HCT116 (cell line): ENCODE measurements around the gene DAPK2. TPM values are rescaled to one million over a fixed set of nuclear protein-coding genes. Genes with fewer than 3 reads are reported as not detected.

Source experiments
- ATAC-seq: fragments of 200-7000 bp; cut with Tn5 transposase; 2 replicates; pipeline ENCODE4 v1.9.1; 2020; ENCODE audit warnings: mild to moderate bottlenecking, moderate library complexity
- BruUV-seq: library from RNA; stranded (reverse); fragments of 400-500 nt; replicated peaks from 2 replicates; lab custom pipeline; 2021; lab: Mats Ljungman, UMichigan
- CTCF ChIA-PET: fragments of 300-600 bp; sonication (Branson Sonifier 250); formaldehyde crosslinking; loops from one replicate; lab custom pipeline; 2021; ENCODE audit warnings: antibody characterized with exemption; lab: Charles Lee
- POLR2A ChIA-PET: fragments of 300-600, 350-600 bp; sonication (Branson Sonifier 250); formaldehyde crosslinking; loops from one replicate; lab custom pipeline; 2021; ENCODE audit warnings: antibody characterized with exemption; lab: Charles Lee
- RAD21 ChIA-PET, 2 experiments: fragments of 300-600 bp; sonication (Branson Sonifier 250); formaldehyde crosslinking; loops; one replicate each; lab custom pipeline; 2023; ENCODE audit warnings: low total read pairs in 2 of 2; ENCODE audit not compliant: uncharacterized antibody in 2 of 2, unreplicated experiment in 2 of 2, low non-redundant PET in 1 of 2; lab: Charles Lee
- DNase-seq: peaks from one replicate; pipeline ENCODE4 v3.0.0-alpha.2; 2010; ENCODE audit warnings: low read depth, low spot score
- H2AFZ ChIP-seq: fragments of 200-600 bp; shearing (Covaris generic), sonication (generic); 2 replicates; pipeline ENCODE4 v1.6.1; 2017; ENCODE audit warnings: low read depth, mixed run types, mixed read lengths, antibody characterized with exemption, low read length; ENCODE audit not compliant: poor library complexity, severe bottlenecking
- H3K27ac ChIP-seq: 2 replicates; pipeline ENCODE4 v1.5.1; 2012; ENCODE audit warnings: low read depth, low read length
- H3K27me3 ChIP-seq: fragments of 200-600 bp; sonication (generic); 2 replicates; pipeline ENCODE4 v1.6.1; 2016; ENCODE audit warnings: mixed run types, low read length, mixed read lengths; ENCODE audit not compliant: insufficient read depth
- H3K36me3 ChIP-seq, 2 experiments: fragments of 200-500 bp in 1 of 2; fragments of 200-600 bp in 1 of 2; sonication (Bioruptor generic) in 1 of 2; sonication (generic) in 1 of 2; 2 replicates each; pipeline versions ENCODE4 v1.5.1 to v1.6.1; 2014 to 2016; ENCODE audit warnings: low read length in 2 of 2, inconsistent platforms in 1 of 2, mixed read lengths in 1 of 2, mixed run types in 1 of 2; ENCODE audit not compliant: insufficient read depth in 2 of 2, control insufficient read depth in 1 of 2
- H3K4me1 ChIP-seq, 2 experiments: fragments of 200-600 bp in 1 of 2; sonication (generic) in 1 of 2; 2 replicates each; pipeline versions ENCODE4 v1.5.1 to v1.6.1; 2012 to 2017; ENCODE audit warnings: low read length in 2 of 2, inconsistent platforms in 1 of 2, mild to moderate bottlenecking in 1 of 2, mixed read lengths in 1 of 2, mixed run types in 1 of 2, moderate library complexity in 1 of 2; ENCODE audit not compliant: insufficient read depth in 2 of 2, control insufficient read depth in 1 of 2
- H3K4me2 ChIP-seq: fragments of 200-600 bp; sonication (generic); 2 replicates; pipeline ENCODE4 v1.6.1; 2017; ENCODE audit warnings: mixed run types, low read length, mixed read lengths
- H3K4me3 ChIP-seq, 2 experiments: fragments of 200-600 bp in 1 of 2; sonication (generic) in 1 of 2; replicated peaks in 1 of 2; 2 replicates each; pipeline ENCODE4 v1.5.1; 2011 to 2016; ENCODE audit warnings: low read length in 2 of 2, control low read depth in 1 of 2, low read depth in 1 of 2, mild to moderate bottlenecking in 1 of 2, mixed read lengths in 1 of 2, mixed run types in 1 of 2
- H3K79me2 ChIP-seq: fragments of 200-600 bp; sonication (generic); 2 replicates; pipeline ENCODE4 v1.6.1; 2017; ENCODE audit warnings: mild to moderate bottlenecking, mixed run types, low read length, moderate library complexity, mixed read lengths; ENCODE audit not compliant: insufficient read depth
- H3K9ac ChIP-seq: fragments of 200-600 bp; sonication (generic); 2 replicates; pipeline ENCODE4 v1.6.1; 2016; ENCODE audit warnings: low read length, mixed read lengths
- H3K9me2 ChIP-seq: fragments of 200-600 bp; sonication (generic), shearing (Covaris generic); 2 replicates; pipeline ENCODE4 v1.6.1; 2017; ENCODE audit warnings: mixed run types, mild to moderate bottlenecking, moderate library complexity; ENCODE audit not compliant: insufficient read depth
- H3K9me3 ChIP-seq, 2 experiments: fragments of 200-500 bp in 1 of 2; fragments of 200-600 bp in 1 of 2; sonication (Bioruptor generic) in 1 of 2; sonication (generic) in 1 of 2; 2 replicates each; pipeline ENCODE4 v1.6.1; 2014 to 2017; ENCODE audit warnings: low read length in 2 of 2, mixed read lengths in 2 of 2, inconsistent platforms in 1 of 2, low read depth in 1 of 2, mild to moderate bottlenecking in 1 of 2, mixed run types in 1 of 2, moderate library complexity in 1 of 2; ENCODE audit not compliant: control insufficient read depth in 1 of 2, insufficient read depth in 1 of 2
- H4K20me1 ChIP-seq: fragments of 200-600 bp; sonication (generic), shearing (Covaris generic); 2 replicates; pipeline ENCODE4 v1.6.1; 2017; ENCODE audit warnings: mixed run types, mild to moderate bottlenecking, moderate library complexity; ENCODE audit not compliant: insufficient read depth
- ATF3 ChIP-seq: IDR thresholded peaks from 2 replicates; pipeline ENCODE4 v1.6.1; 2012
- CBX3 ChIP-seq: IDR thresholded peaks from 2 replicates; pipeline ENCODE4 v1.6.1; 2012; ENCODE audit warnings: low read depth
- ELF1 ChIP-seq: IDR thresholded peaks from 2 replicates; pipeline ENCODE4 v1.6.1; 2012; ENCODE audit warnings: low read depth, borderline replicate concordance
- EZH2 ChIP-seq: fragments of 200-600 bp; sonication (generic); IDR thresholded peaks from 2 replicates; pipeline ENCODE4 v1.6.1; 2017; ENCODE audit warnings: antibody characterized with exemption, mixed run types
- FOSL1 ChIP-seq: IDR thresholded peaks from 2 replicates; pipeline ENCODE4 v1.6.1; 2012; ENCODE audit warnings: low read depth
- JUND ChIP-seq: IDR thresholded peaks from 2 replicates; pipeline ENCODE4 v1.6.1; 2012
- MAX ChIP-seq: IDR thresholded peaks from 2 replicates; pipeline ENCODE4 v1.6.1; 2012
- RAD21 ChIP-seq: IDR thresholded peaks from 2 replicates; pipeline ENCODE4 v1.6.1; 2012; ENCODE audit warnings: low read depth, mild to moderate bottlenecking
- REST ChIP-seq: IDR thresholded peaks from 2 replicates; pipeline ENCODE4 v1.6.1; 2012; ENCODE audit warnings: low read depth
- SIN3A ChIP-seq: IDR thresholded peaks from 2 replicates; pipeline ENCODE4 v1.6.1; 2012; ENCODE audit warnings: low read depth
- SP1 ChIP-seq: IDR thresholded peaks from 2 replicates; pipeline ENCODE4 v1.6.1; 2012; ENCODE audit warnings: low read depth
- SRF ChIP-seq: IDR thresholded peaks from 2 replicates; pipeline ENCODE4 v1.6.1; 2012; ENCODE audit warnings: low read depth
- YY1 ChIP-seq: IDR thresholded peaks from 2 replicates; pipeline ENCODE4 v1.6.1; 2011; ENCODE audit warnings: low read length, low read depth, moderate library complexity, mild to moderate bottlenecking; ENCODE audit not compliant: insufficient replicate concordance; ENCODE audit errors: extremely low read depth
- ZFX ChIP-seq: fragments of 450-650 bp; IDR thresholded peaks from 2 replicates; pipeline ENCODE4 v1.6.1; 2017
- ZNF274 ChIP-seq: fragments of 200-500 bp; sonication (Bioruptor generic); IDR thresholded peaks from 2 replicates; pipeline ENCODE4 v1.6.1; 2014; ENCODE audit warnings: mild to moderate bottlenecking, low read depth, low read length, inconsistent platforms
- intact Hi-C: fragments of 100-400 bp; cut with micrococcal nuclease; formaldehyde crosslinking; loops from 2 replicates; pipeline ENCODE4 v1.10.0; 2022
- total RNA-seq: library from RNA; stranded (reverse); gene quantifications from one replicate; pipeline ENCODE4 v1.2.1, GENCODE V29; 2021; ENCODE audit not compliant: unreplicated experiment

Gene DAPK2
- total RNA-seq, 1 experiment from 2014 or later, result 4.8 TPM

- Histone ChIP-seq H3K9me3 (no peaks in the 10 kb centered on the region), H3K4me2 (no peak overlapping the region), H3K79me2 (no peaks in the 10 kb centered on the region), H3K27ac (no peak overlapping the region), H3K4me1 (peaks cover 15 to 36% of the 10 kb centered on the region in 2 experiments), H4K20me1 (no peaks in the 10 kb centered on the region), H2AFZ (no peak overlapping the region), H3K9me2 (no peaks in the 10 kb centered on the region), H3K4me3 (no peak overlapping the region), H3K27me3 (0 out of 2 replicates have a peak, but pooled peaks cover 3% of the 10 kb centered on the region), H3K9ac (no peak overlapping the region), H3K36me3 (no peaks in the 10 kb centered on the region)
- BruUV-seq, result no TSS peak
- peak; percentile 13 for TF ChIP-seq YY1
- peak; percentile 54; the same call in 1 of the 2 replicates for TF ChIP-seq CBX3
- TF ChIP-seq EZH2, result no peak
- TF ChIP-seq JUND, result no peak
- TF ChIP-seq SP1, result no peak
- TF ChIP-seq FOSL1, result no peak
- peak; percentile 97 for TF ChIP-seq REST
- TF ChIP-seq ELF1, result no peak
- no peak for TF ChIP-seq ATF3
- peak; percentile 61 for TF ChIP-seq MAX
- TF ChIP-seq ZNF274, result no peak
- no peak for TF ChIP-seq RAD21
- no peak for TF ChIP-seq ZFX
- no peak for TF ChIP-seq SRF
- peak; percentile 77 for TF ChIP-seq SIN3A
- peak; percentile 73 for ATAC-seq
- intact Hi-C loops, result no loop called here
- CTCF ChIA-PET, result no interaction called here
- POLR2A ChIA-PET, result no interaction called here
- RAD21 ChIA-PET, result interaction anchor here in 1 of 2 experiments (0.5 kb wide), 1 partner anchor 32 kb away, joined by 3 read pairs; no protein-coding TSS in a partner anchor
- DNase-seq, result no peak
Observed at GRCh38 chr15:63870487-63871209, 175.6 kb downstream of the DAPK2 start.
